Activated CD8-positive, alpha-beta memory T cell treated with anti-CD3 and anti-CD28 coated beads for 1 hour (primary cell): ENCODE data around the gene RIPPLY3.
"Not testable (repeated sequence)": the region's sequence is repeated elsewhere in the genome, so short reads cannot be mapped to it uniquely, and the experiment has no call there.

Experiments used
- DNase-seq, 2 donors: peaks; one replicate each; pipeline ENCODE4 v3.0.0-alpha.2; 2020; ENCODE audit warnings: low read depth in 1 of 2; ENCODE audit errors: extremely low read depth in 1 of 2

RIPPLY3 gene

GRCh38 chr21:36980280-36981048 lies 26.0 kb upstream of the RIPPLY3 start:
- no peak for DNase-seq

GRCh38 chr21:36981049-36981391 lies 25.5 kb upstream of the RIPPLY3 start:
- DNase-seq: no peak

DNA sequence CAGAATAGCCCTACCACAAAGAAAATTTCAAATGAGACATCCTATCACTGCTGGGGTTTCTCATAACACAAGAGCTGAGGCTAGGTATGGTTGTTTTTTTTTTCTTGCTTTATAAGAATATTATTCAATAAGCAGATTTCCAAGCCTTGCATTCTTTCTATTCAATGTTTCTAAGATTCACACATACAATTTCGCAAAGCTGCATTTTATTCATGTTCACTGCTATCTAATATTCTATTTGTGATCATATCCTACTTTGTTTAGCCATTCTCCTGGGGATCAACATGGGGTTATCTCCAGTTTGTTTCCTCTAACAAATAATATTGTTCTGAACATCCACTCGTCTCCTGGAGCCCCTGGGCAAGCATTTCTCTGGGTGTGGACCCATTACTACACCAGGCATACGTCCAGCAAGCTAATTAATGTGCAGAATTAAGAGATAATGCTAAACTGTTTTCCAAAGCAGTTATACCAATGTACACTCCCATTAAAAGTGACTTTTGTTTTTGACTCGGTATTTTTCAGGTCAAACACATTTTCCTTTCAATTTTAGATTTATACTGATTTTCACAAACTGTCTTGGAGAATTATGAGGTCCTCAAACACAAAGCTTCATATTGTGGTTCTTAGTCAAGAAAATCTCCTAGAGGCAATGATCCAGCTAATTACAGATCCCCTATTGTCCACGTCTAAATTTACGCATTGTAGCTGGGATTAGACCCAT lies 24.4 kb upstream of the RIPPLY3 start:
- no peak for DNase-seq

DNA sequence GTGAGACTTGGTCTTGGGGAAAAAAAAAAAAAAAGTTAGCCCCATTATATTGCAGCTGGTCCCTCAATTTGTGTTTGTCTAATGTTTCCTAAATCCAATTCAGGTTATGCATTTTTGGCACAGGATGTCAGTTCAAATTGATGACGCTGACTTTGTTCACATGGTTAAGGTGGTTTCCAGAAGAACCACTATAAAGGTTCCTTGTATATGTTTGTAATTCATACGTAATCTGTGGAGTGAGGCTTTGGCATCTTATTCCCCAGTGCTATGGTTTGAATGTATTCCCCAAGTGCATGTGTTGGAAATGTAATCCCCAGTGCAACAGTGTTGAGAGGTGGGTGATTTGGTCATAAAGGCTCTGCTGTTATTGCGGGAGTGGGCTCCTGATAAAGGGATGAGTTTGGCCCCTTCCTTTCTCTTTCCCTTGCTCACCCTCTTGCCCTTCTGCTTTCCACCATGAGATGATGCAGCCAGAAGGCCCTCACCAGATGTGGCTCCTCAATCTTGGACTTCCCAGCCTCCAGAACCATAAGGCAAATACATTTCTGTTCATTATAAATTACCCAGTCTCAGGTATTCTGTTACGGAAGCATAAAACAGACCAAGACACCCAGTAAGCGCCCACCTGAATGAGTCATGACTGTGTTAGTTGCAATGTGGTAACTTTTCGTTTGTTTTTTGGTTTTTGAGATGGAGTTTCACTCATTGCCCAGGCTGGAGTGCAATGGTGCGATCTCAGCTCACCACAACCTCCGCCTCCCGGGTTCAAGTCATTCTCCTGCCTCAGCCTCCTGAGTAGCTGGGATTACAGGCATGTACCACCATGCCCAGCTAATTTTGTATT lies 20.5 kb upstream of the RIPPLY3 start:
- no peak for DNase-seq

DNA sequence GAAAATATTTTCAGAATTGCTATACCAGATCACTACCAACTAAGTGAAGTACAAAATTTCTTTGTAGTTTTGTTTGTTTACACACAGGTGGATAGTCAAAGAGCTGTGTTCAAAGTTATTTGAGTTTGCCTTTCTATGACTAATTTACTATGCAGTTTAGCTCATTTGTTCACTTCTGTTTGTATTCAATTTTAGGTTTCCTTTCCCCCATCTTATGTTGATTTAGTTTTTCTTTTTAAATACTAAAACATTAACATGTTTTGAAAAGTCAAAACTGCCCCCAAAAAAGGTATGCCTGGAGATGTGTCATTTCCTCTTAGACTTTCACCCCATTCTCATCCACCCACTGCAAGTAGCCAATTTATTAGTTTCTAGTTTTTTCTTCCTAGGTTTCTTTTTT lies 18.7 kb upstream of the RIPPLY3 start:
- DNase-seq: no peak

DNA sequence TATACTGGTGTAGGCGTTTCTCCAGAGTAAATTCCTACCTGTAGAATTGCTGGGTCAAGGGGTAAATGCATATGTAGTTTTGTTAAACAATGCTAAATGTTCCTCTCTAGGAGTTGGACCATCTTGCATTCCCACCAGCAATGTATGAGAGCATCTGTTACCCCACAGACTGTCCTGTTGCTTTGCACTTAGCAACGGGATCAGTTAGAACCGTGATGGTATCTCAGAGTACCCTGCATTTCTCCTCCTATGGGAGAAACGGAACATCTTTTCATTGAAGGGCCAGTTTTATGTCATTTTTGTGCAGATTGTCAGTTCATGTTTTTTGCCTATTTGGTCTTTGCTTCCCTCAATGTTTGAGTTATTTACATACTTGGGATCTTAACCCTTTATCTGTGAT lies 18.0 kb upstream of the RIPPLY3 start:
- DNase-seq: no peak

DNA sequence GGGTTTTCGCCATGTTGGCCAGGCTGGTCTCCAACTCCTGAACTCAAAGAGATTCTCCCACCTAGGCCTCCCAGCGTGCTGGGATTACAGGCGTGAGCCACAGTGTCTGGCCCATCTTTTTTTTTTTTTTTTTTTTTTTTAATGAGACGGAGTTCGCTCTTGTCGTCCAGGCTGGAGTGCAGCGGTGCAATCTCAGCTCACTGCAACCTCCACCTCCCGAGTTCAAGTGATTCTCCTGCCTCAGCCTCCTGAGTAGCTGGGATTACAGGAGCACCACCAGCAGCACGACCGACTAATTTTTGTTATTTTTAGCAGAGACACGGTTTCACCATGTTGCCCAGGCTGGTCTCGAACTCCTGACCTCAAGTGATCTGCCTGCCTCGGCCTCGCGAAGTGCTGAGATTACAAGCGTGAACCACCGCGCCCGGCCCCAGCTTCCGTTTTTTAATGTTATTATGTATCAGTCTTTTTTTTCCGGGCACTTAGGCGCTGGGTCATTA lies 17.3 kb upstream of the RIPPLY3 start:
- DNase-seq: not testable (repeated sequence)

- peak; percentile 55 to 75 for DNase-seq
Observed at GRCh38 chr21:36989699-36990507, 16.6 kb upstream of the RIPPLY3 start.

GRCh38 chr21:36990508-36991205 lies 15.8 kb upstream of the RIPPLY3 start:
- no peak for DNase-seq

DNA sequence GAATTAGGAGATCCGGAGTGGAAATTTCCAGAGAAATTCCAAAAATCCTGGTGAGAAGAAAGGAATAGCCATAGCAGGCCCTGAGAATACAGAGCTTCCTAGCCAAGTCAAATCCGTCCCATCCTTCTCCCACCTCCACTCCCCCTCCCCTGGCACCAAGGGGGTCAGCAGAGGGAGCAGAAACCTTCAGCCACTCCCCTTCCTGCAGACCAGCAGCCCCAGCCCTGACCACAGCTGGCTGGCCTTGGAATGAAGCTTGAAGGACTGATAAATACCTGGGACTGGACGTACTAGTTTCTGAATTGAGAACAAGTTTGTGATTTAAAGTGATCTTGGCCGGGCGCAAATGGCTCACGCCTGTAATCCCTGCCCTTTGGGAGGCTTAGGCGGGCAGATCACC lies 13.8 kb upstream of the RIPPLY3 start:
- no peak for DNase-seq

DNA sequence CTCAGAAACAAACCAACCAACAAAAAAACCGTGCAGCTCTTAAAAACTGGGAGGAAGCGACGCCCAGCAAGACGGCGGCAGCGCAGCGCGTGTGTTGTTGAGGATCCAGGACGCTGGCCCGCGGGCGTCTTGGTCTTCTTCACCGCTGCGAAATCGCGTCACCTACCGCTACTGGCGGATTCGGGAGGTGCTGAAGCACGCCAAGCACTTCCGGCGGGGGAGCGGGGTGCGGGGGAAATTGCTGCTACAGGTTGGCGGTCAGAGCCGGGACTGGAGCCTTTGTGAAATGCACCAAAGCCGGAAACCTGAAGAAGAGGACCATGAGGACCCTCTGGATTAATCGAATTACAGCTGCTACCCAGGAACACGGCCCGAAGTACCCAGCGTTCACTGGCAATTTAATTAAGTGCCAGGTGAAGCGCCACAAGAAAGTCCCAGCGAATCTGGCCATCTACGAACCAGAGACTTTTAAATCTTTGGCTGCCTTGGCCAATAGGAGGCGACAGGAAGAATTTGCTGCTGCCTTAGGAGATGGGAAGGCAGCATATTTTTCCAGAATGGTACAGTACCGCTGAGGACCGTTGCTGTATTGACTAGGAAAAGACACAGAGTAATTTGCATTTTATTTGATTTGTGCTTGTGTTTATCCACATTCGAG lies 11.9 kb upstream of the RIPPLY3 start:
- no peak for DNase-seq

DNA sequence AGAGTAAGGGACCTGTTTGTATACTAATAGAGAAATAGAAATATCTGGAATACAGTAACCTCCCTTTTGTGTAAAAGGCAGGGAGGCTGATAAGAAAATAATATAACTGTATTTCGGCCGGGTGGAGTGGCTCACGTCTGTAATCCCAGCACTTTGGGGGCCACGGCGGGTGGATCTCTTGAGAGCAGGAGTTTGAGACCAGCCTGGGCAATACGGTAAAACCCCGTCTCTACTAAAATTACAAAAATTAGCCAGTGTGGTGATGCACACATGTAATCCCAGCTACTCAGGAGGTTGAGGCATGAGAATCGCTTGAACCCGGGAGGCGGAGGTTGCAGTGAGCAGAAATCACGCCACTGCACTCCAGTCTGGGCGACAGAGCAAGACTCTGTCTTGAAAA lies 11.2 kb upstream of the RIPPLY3 start:
- DNase-seq: not testable (repeated sequence)

DNA sequence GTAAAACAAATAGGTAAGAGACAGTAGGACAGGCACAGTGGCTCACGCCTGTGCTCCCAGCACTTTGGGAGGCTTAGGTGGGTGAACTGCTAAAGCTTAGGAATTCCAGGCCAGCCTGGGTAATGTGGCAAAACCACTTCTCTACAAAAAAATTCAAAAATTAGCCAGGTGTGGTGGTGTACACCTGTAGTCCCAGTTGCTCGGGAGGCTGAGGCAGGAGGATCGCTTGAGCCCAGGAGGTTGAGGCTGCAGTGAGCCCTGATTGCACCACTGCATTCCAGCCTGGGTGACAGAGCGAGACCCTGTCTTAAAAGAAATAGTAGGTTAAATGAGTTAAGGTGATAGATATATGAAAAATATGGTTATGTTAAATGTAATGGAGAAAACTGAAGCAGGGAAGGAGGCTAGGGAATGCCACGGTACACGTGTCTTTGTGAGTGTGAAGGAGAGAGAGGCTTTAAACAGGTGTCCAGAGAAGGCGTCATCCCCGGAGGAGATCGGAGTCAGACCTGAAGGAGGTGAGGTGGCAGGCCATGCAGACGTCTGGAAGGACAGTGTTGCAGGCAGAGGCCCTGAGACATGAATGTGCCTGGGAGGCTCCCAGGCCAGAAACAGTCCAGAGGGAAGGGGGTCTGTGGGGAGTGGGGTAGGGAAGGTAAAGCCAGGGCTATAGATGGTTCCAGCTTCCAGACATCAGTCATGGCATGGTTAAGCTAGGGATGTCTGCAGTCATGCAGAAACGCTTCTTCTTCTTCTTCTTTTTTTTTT lies 7.2 kb upstream of the RIPPLY3 start:
- no peak for DNase-seq

DNA sequence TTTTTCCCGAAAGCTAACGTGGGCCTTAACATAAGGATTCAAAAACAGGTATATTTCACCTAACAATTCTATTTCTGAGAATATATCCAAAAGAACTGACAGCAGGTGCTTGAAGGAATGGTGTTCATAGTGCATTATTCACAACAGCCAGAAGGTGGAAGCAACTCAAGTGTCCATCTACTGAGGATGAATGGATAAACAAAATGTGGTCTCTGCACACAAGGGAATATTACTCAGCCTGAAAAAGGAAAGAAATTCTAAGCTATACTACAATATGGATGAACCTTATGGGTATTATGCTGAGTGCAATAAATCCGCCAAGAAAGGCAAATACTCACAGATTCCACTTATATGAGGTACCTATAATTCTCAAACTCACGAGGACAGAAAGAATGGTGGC lies 6.1 kb upstream of the RIPPLY3 start:
- DNase-seq: no peak

- no peak for DNase-seq
Observed at GRCh38 chr21:37001441-37001840, 5.1 kb upstream of the RIPPLY3 start.

DNA sequence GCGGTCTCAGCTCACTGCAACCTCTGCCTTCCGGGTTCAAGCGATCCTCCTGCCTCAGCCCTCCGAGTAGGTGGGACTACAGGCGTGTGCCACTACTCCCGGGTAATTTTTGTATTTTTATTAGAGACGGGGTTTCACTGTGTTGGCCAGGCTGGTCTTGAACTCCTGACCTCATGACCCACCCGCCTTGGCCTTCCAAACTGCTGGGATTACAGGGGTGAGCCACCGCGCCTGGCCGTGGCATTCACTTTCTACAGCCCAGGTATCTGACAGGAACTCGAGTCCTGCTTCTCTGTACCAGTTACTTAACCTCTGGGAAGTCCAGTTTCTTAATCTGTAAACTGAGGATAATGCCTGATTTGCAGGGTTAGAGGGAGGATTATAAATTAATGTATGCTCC lies 3.7 kb upstream of the RIPPLY3 start:
- DNase-seq: not testable (repeated sequence)

GRCh38 chr21:37003917-37004316 lies 2.6 kb upstream of the RIPPLY3 start:
- DNase-seq: not testable (repeated sequence)

DNA sequence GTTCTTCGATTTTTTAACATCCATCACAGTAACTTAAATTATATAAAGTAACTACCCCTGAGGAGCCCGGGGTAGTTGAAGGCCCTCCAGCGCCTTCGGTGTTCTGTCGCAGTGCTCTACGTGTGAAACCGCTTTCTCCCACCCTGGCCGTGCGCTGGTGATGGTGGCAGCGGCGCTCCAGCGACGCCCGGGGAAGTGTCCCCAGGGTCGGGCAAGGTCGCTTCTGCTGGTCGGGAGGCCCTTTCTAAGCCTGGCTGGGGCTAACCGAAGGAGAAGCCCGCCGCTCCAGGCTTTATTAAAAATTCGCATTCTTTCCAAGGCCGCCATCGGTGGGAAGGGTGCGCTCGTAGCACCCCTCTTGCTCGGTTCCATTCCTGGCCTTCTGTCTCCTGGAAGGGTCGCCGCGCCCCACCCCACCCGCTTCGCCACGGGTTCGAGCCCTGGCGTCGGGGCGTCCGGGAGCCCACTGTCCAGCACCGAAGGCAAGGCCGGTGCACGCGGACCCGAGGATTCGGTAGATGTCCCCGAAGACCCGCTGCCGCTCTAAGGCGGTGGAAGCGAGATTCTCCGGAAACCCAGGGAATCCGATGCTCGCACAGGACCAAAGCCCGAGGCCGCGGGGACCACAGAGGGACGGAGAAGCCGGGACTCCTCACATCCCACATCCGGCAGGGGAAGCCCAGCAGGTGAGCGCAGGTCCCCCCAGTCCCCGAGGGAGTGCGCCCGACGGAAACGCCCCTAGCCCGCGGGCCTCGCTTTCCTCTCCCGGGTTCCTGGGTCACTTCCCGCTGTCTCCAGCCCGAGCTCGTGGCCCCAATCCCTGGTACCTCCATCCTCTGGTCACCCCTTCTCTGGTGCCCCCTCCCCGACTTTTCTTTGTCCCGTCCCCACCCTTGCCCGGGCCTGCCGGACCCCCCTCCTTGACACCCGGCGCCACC lies 685 bp upstream of the RIPPLY3 start:
- no peak for DNase-seq
